AG08395 (cell line): ENCODE measurements around the gene PHTF2.

Source experiments
- DNase-seq: peaks from one replicate; pipeline ENCODE4 v3.0.0; 2012; ENCODE audit warnings: mixed read lengths, low spot score

Gene PHTF2

GRCh38 chr7:77931841-77932240, 133.3 kb downstream of the PHTF2 start:
- no peak for DNase-seq

- peak; percentile 35 for DNase-seq
Measured at GRCh38 chr7:77933394-77933793, 134.8 kb downstream of the PHTF2 start.

GRCh38 chr7:77935652-77936348, 137.2 kb downstream of the PHTF2 start:
- DNase-seq, result peak; percentile 10

- DNase-seq, result peak; percentile 49
Measured at GRCh38 chr7:77940647-77941046, 142.1 kb downstream of the PHTF2 start.

- no peak for DNase-seq
Measured at GRCh38 chr7:77942431-77942830, 143.9 kb downstream of the PHTF2 start.

- no peak for DNase-seq
Measured at GRCh38 chr7:77944183-77945182, 145.9 kb downstream of the PHTF2 start.

GRCh38 chr7:77950548-77950947, 152.0 kb downstream of the PHTF2 start:
- DNase-seq, result no peak

- no peak for DNase-seq
Measured at GRCh38 chr7:77954773-77955555, 156.4 kb downstream of the PHTF2 start.

GRCh38 chr7:77958436-77958835, 159.9 kb downstream of the PHTF2 start:
- no peak for DNase-seq

GRCh38 chr7:77959080-77959479, 160.5 kb downstream of the PHTF2 start:
- no peak for DNase-seq

GRCh38 chr7:77960336-77960735, 161.8 kb downstream of the PHTF2 start:
- DNase-seq, result no peak

- DNase-seq, result no peak
Measured at GRCh38 chr7:77967429-77967828, 168.9 kb downstream of the PHTF2 start.

GRCh38 chr7:77971726-77972125, 173.2 kb downstream of the PHTF2 start:
- no peak for DNase-seq

GRCh38 chr7:77975672-77976480, 177.3 kb downstream of the PHTF2 start:
- no peak for DNase-seq

- DNase-seq, result no peak
Measured at GRCh38 chr7:77979219-77979618, 180.6 kb downstream of the PHTF2 start.

- DNase-seq, result no peak
Measured at GRCh38 chr7:77980087-77980713, 181.6 kb downstream of the PHTF2 start.

GRCh38 chr7:77982926-77983550, 184.5 kb downstream of the PHTF2 start:
- no peak for DNase-seq

GRCh38 chr7:77983973-77984372, 185.4 kb downstream of the PHTF2 start:
- DNase-seq, result no peak

GRCh38 chr7:77985232-77985973, 186.8 kb downstream of the PHTF2 start:
- DNase-seq, result no peak

- no peak for DNase-seq
Measured at GRCh38 chr7:77985974-77986339, 187.4 kb downstream of the PHTF2 start.
